Liver (tissue), 9 donors: Measurements from ENCODE around the gene ITGA5. TPM values are rescaled to one million over a fixed set of nuclear protein-coding genes. Genes with fewer than 3 reads are reported as not detected.

Experiments
- DNase-seq: peaks from one replicate; pipeline ENCODE4 v3.0.0-alpha.2; 2017; ENCODE audit warnings: low spot score
- H3K27ac ChIP-seq, 2 donors: one replicate each; pipeline ENCODE4 v1.7.0; 2013; ENCODE audit warnings: inconsistent platforms in 2 of 2, low read length in 2 of 2, control low read depth in 1 of 2, low read depth in 1 of 2, mild to moderate bottlenecking in 1 of 2
- H3K27me3 ChIP-seq, 4 donors: one replicate each; pipeline versions ENCODE4 v1.6.1 to v1.7.0; 2013; ENCODE audit warnings: low read length in 3 of 4, inconsistent platforms in 1 of 4, mild to moderate bottlenecking in 1 of 4, moderate library complexity in 1 of 4; ENCODE audit not compliant: control insufficient read depth in 4 of 4, insufficient read depth in 4 of 4
- H3K36me3 ChIP-seq, 4 donors: one replicate each; pipeline versions ENCODE4 v1.6.1 to v1.7.0; 2013; ENCODE audit warnings: low read length in 3 of 4, mild to moderate bottlenecking in 3 of 4, low read depth in 1 of 4, moderate library complexity in 1 of 4; ENCODE audit not compliant: control insufficient read depth in 4 of 4, insufficient read depth in 3 of 4
- H3K4me1 ChIP-seq, 4 donors: one replicate each; pipeline versions ENCODE4 v1.6.1 to v1.7.0; 2013; ENCODE audit warnings: low read length in 3 of 4, mild to moderate bottlenecking in 3 of 4, moderate library complexity in 1 of 4; ENCODE audit not compliant: control insufficient read depth in 4 of 4, insufficient read depth in 4 of 4
- H3K4me3 ChIP-seq, 3 donors: one replicate each; pipeline versions ENCODE4 v1.6.1 to v1.7.0; 2013; ENCODE audit warnings: low read length in 3 of 3, control low read depth in 1 of 3, low read depth in 1 of 3, mild to moderate bottlenecking in 1 of 3
- H3K9ac ChIP-seq, 2 donors: one replicate each; pipeline ENCODE4 v1.7.0; 2013; ENCODE audit warnings: low read length in 2 of 2, mild to moderate bottlenecking in 2 of 2, moderate library complexity in 2 of 2, control low read depth in 1 of 2, low read depth in 1 of 2
- H3K9me3 ChIP-seq, 4 donors: one replicate each; pipeline versions ENCODE4 v1.6.1 to v1.7.0; 2013; ENCODE audit warnings: low read length in 3 of 4; ENCODE audit not compliant: control insufficient read depth in 4 of 4
- CTCF ChIP-seq: fragments of 150-350 bp; IDR thresholded peaks from 2 replicates; pipeline ENCODE4 v1.5.1; 2017; ENCODE audit warnings: improper control_type of control experiment, low read depth, low read length; ENCODE audit not compliant: missing input control
- EGR1 ChIP-seq, 2 donors: IDR thresholded peaks; 2 replicates each; pipeline ENCODE4 v1.6.1; 2016 to 2018; ENCODE audit warnings: antibody characterized with exemption in 2 of 2, low read depth in 2 of 2
- FOXA2 ChIP-seq: IDR thresholded peaks from 2 replicates; pipeline ENCODE4 v1.6.1; 2016; ENCODE audit warnings: antibody characterized with exemption
- GABPA ChIP-seq, 2 donors: IDR thresholded peaks in 1 of 2; conservative IDR thresholded peaks in 1 of 2; 2 replicates each; pipeline ENCODE4 v1.6.1; 2016; ENCODE audit warnings: antibody characterized with exemption in 2 of 2, mild to moderate bottlenecking in 1 of 2, moderate library complexity in 1 of 2
- HNF4A ChIP-seq, 2 donors: conservative IDR thresholded peaks; 2 replicates each; pipeline ENCODE4 v1.6.1; 2016; ENCODE audit warnings: antibody characterized with exemption in 2 of 2, mild to moderate bottlenecking in 2 of 2
- HNF4G ChIP-seq: IDR thresholded peaks from 2 replicates; pipeline ENCODE4 v1.6.1; 2016; ENCODE audit warnings: antibody characterized with exemption
- JUND ChIP-seq, 2 donors: IDR thresholded peaks; 2 replicates each; pipeline ENCODE4 v1.6.1; 2016; ENCODE audit warnings: antibody characterized with exemption in 2 of 2
- MAX ChIP-seq: IDR thresholded peaks from 2 replicates; pipeline ENCODE4 v1.6.1; 2016; ENCODE audit warnings: antibody characterized with exemption
- NR2F2 ChIP-seq: IDR thresholded peaks from 2 replicates; pipeline ENCODE4 v1.6.1; 2016; ENCODE audit warnings: antibody characterized with exemption
- RAD21 ChIP-seq, 2 donors: IDR thresholded peaks; 2 replicates each; pipeline ENCODE4 v1.6.1; 2016; ENCODE audit warnings: antibody characterized with exemption in 2 of 2, mild to moderate bottlenecking in 2 of 2
- REST ChIP-seq: IDR thresholded peaks from 2 replicates; pipeline ENCODE4 v1.6.1; 2016; ENCODE audit warnings: antibody characterized with exemption, mild to moderate bottlenecking
- RXRA ChIP-seq, 2 donors: IDR thresholded peaks; 2 replicates each; pipeline ENCODE4 v1.6.1; 2017 to 2018; ENCODE audit warnings: antibody characterized with exemption in 2 of 2, mild to moderate bottlenecking in 1 of 2
- SP1 ChIP-seq: IDR thresholded peaks from 2 replicates; pipeline ENCODE4 v1.6.1; 2018; ENCODE audit warnings: antibody characterized with exemption, mild to moderate bottlenecking
- TAF1 ChIP-seq: conservative IDR thresholded peaks from 2 replicates; pipeline ENCODE4 v1.6.1; 2016; ENCODE audit warnings: antibody characterized with exemption, mild to moderate bottlenecking
- YY1 ChIP-seq: IDR thresholded peaks from 2 replicates; pipeline ENCODE4 v1.6.1; 2016; ENCODE audit warnings: antibody characterized with exemption, mild to moderate bottlenecking
- ZBTB33 ChIP-seq: IDR thresholded peaks from 2 replicates; pipeline ENCODE4 v1.6.1; 2016; ENCODE audit warnings: antibody characterized with exemption
- WGBS: extraction: QIAGEN DNeasy Blood & Tissue Kit; methylation state at CpG from one replicate; pipeline ENCODE4 v1.1.7; 2013; 5-methylcytosine and 5-hydroxymethylcytosine counted together
- polyA plus RNA-seq, 2 donors: library from polyadenylated mRNA; stranded (reverse) in 1 of 2; unstranded in 1 of 2; fragments of 200-250 nt in 1 of 2; fragments of >200 nt in 1 of 2; fragmentation: Nextera tagmentation in 1 of 2; extraction: Ambion mirVana in 1 of 2; gene quantifications; one replicate each; pipeline versions ENCODE4 v1.2.1 to v1.2.3, GENCODE V29; 2013 to 2015
- total RNA-seq, 2 donors: library from RNA; depleted of rRNA; stranded (reverse); fragments of >200 nt; gene quantifications; one replicate each; pipeline ENCODE4 v1.2.3, GENCODE V29; 2014
- donor health status: healthy.
- donor health status: healthy.
- donor health status: healthy.
- donor health status: healthy.
- donor health status: healthy.

Gene ITGA5
- total and polyA plus RNA-seq, 4 donors, result 26.6 to 60.7 (median 39.6) TPM

GRCh38 chr12:54455760-54456469, 36.8 kb upstream of the ITGA5 start:
- Histone ChIP-seq H3K27me3 (no peaks in the 10 kb centered on the region), H3K4me1 (peaks cover 3 to 13% (median 6%) of the 10 kb centered on the region in 4 donors), H3K27ac (no peak overlapping the region), H3K4me3 (no peak overlapping the region), H3K36me3 (no peaks in the 10 kb centered on the region), H3K9me3 (no peaks in the 10 kb centered on the region), H3K9ac (no peak overlapping the region)
- DNase-seq, result no peak
- TF ChIP-seq SP1 (no peak), RXRA (IDR thresholded peaks at IDR 0.05) (peak in 1 of 2 donors; percentile 37), HNF4A (conservative IDR thresholded peaks at IDR 0.05) (peak; percentile 68 to 78), JUND (IDR thresholded peaks at IDR 0.05) (no peak)

GRCh38 chr12:54452628-54453027, 33.6 kb upstream of the ITGA5 start:
- DNase-seq, result no peak
- Histone ChIP-seq H3K9me3 (no peaks in the 10 kb centered on the region), H3K27ac (no peak overlapping the region), H3K4me3 (no peak overlapping the region), H3K4me1 (peaks cover 3 to 13% (median 6%) of the 10 kb centered on the region in 4 donors), H3K9ac (no peak overlapping the region), H3K36me3 (no peaks in the 10 kb centered on the region), H3K27me3 (no peaks in the 10 kb centered on the region)
- TF ChIP-seq HNF4G (no peak), HNF4A (conservative IDR thresholded peaks at IDR 0.05) (no peak), YY1 (no peak)

- no peaks in the 10 kb centered on the region for H3K36me3 ChIP-seq
- peaks cover 0 to 5% (median 1%) of the 10 kb centered on the region in 4 donors for H3K4me1 ChIP-seq
- no peak for TF ChIP-seq FOXA2
- TF ChIP-seq CTCF, result no peak
- no peak for TF ChIP-seq GABPA (IDR thresholded peaks at IDR 0.05 in 1 of 2, conservative IDR thresholded peaks at IDR 0.05 in 1 of 2)
- no peak for TF ChIP-seq JUND (IDR thresholded peaks at IDR 0.05)
- no peak for TF ChIP-seq HNF4G
- no peak for TF ChIP-seq NR2F2
- TF ChIP-seq ZBTB33, result no peak
- TF ChIP-seq RXRA (IDR thresholded peaks at IDR 0.05), result no peak
- TF ChIP-seq TAF1, result no peak
- no peak for TF ChIP-seq RAD21 (IDR thresholded peaks at IDR 0.05)
- no peak for TF ChIP-seq REST
- no peak for TF ChIP-seq EGR1 (IDR thresholded peaks at IDR 0.05; ENCODE audit: low read depth in 2 of 2)
- TF ChIP-seq YY1, result no peak
- TF ChIP-seq MAX, result no peak
- H3K4me3 ChIP-seq, result no peak overlapping the region
- H3K9me3 ChIP-seq, result no peaks in the 10 kb centered on the region
- H3K27me3 ChIP-seq, result no peaks in the 10 kb centered on the region
- H3K9ac ChIP-seq, result no peak overlapping the region
- no peak for DNase-seq
- H3K27ac ChIP-seq, result no peak overlapping the region
- 89% methylated on average over 4 of the region's 4 CpGs for WGBS
Observed at GRCh38 chr12:54448344-54448743, 29.3 kb upstream of the ITGA5 start.
